GM12878 (cell line): Measurements from ENCODE around the gene ZNF212. TPM values are rescaled to one million over a fixed set of nuclear protein-coding genes. Genes with fewer than 3 reads are reported as not detected.
A peak's percentile ranks its signal among the peaks of the same experiment; 100 is the strongest.

ENCODE experiments used
- ATF2 ChIP-seq: IDR thresholded peaks from 2 replicates; pipeline ENCODE4 v1.6.1; 2012; ENCODE audit warnings: low read length, inconsistent platforms
- CEBPZ ChIP-seq: fragments of 150-350 bp; IDR thresholded peaks from 2 replicates; pipeline ENCODE4 v1.6.1; 2016; ENCODE audit warnings: low read depth, low read length
- CTCF ChIP-seq, 3 experiments: IDR thresholded peaks in 2 of 3; conservative IDR thresholded peaks in 1 of 3; 2 replicates each; pipeline ENCODE4 v1.5.1; 2011; ENCODE audit warnings: low read depth in 3 of 3, low read length in 3 of 3, mild to moderate bottlenecking in 3 of 3, control low read depth in 2 of 3, moderate library complexity in 2 of 3, inconsistent platforms in 1 of 3, mixed read lengths in 1 of 3; ENCODE audit not compliant: control insufficient read depth in 2 of 3, insufficient read depth in 1 of 3; ENCODE audit errors: extremely low read depth in 1 of 3
- CUX1 ChIP-seq: IDR thresholded peaks from 2 replicates; pipeline ENCODE4 v1.6.1; 2012; ENCODE audit warnings: improper control_type of control experiment, low read depth, low read length; ENCODE audit not compliant: insufficient replicate concordance
- ESRRA ChIP-seq: IDR thresholded peaks from 2 replicates; pipeline ENCODE4 v1.6.1; 2012; ENCODE audit warnings: mild to moderate bottlenecking, low read length, improper control_type of control experiment
- ETV6 ChIP-seq, 2 experiments: fragments of 450-650 bp in 1 of 2; IDR thresholded peaks in 1 of 2; conservative IDR thresholded peaks in 1 of 2; 2 replicates each; pipeline ENCODE4 v1.6.1; 2014; ENCODE audit warnings: antibody characterized with exemption in 1 of 2, borderline replicate concordance in 1 of 2, low read depth in 1 of 2, mild to moderate bottlenecking in 1 of 2, moderate library complexity in 1 of 2
- FOS ChIP-seq: IDR thresholded peaks from 3 replicates; pipeline ENCODE4 v1.6.1; 2011; ENCODE audit warnings: borderline replicate concordance; ENCODE audit not compliant: insufficient read length; ENCODE audit errors: extremely low read depth
- JUNB ChIP-seq: IDR thresholded peaks from 2 replicates; pipeline ENCODE4 v1.6.1; 2016; ENCODE audit warnings: antibody characterized with exemption, mild to moderate bottlenecking
- KDM1A ChIP-seq: fragments of 200-600 bp; sonication (generic); IDR thresholded peaks from 2 replicates; pipeline ENCODE4 v1.6.1; 2016; ENCODE audit warnings: borderline replicate concordance
- MXI1 ChIP-seq: fragments of 150-350 bp; IDR thresholded peaks from 2 replicates; pipeline ENCODE4 v1.6.1; 2011; ENCODE audit warnings: low read depth, mild to moderate bottlenecking, inconsistent platforms, low read length, improper control_type of control experiment
- NBN ChIP-seq: fragments of 450-650 bp; IDR thresholded peaks from 2 replicates; pipeline ENCODE4 v1.6.1; 2016
- RELB ChIP-seq: fragments of 450-650 bp; IDR thresholded peaks from 2 replicates; pipeline ENCODE4 v1.6.1; 2017; ENCODE audit warnings: low read depth, mild to moderate bottlenecking, moderate library complexity
- SIN3A ChIP-seq: IDR thresholded peaks from 2 replicates; pipeline ENCODE4 v1.6.1; 2012; ENCODE audit warnings: low read depth, low read length, improper control_type of control experiment
- SMARCA5 ChIP-seq: fragments of 450-650 bp; IDR thresholded peaks from 2 replicates; pipeline ENCODE4 v1.6.1; 2017; ENCODE audit warnings: mild to moderate bottlenecking
- YY1 ChIP-seq: IDR thresholded peaks from 2 replicates; pipeline ENCODE4 v1.6.1; 2011; ENCODE audit warnings: low read depth, mild to moderate bottlenecking, low read length
- polyA plus RNA-seq, 11 experiments: library from polyadenylated mRNA; depleted of rRNA in 4 of 11; unstranded in 6 of 11; stranded (reverse) in 5 of 11; fragments of >200 nt; fragmentation: Nextera tagmentation in 4 of 11; fragmentation: Illumina TruSeq in 1 of 11; extraction: Ambion mirVana in 4 of 11; extraction: Trizol in 1 of 11; gene quantifications; 1 replicate in 1 of 11; 2 replicates in 10 of 11; pipeline versions ENCODE4 v1.2.1 to v1.2.3, GENCODE V29; 2011 to 2016; ENCODE audit warnings: inconsistent platforms in 2 of 11, missing spikeins in 2 of 11, low read depth in 1 of 11
- total RNA-seq, 4 experiments: library from RNA; depleted of rRNA in 3 of 4; stranded (reverse); fragments of >200 nt in 3 of 4; fragmentation: Illumina TruSeq in 1 of 4; extraction: Trizol in 1 of 4; gene quantifications; 2 replicates each; pipeline versions ENCODE4 v1.2.1 to v1.2.3, GENCODE V29; 2013 to 2021

The ZNF212 gene
- total and polyA plus RNA-seq, 10 of the 15 experiments (the other 5 are each of a cell fraction or from before 2014, with no cell fraction given), result 1.2 to 11.6 (median 5.4) TPM

GRCh38 chr7:149261829-149262617, 22.6 kb downstream of the ZNF212 start, which contains the start of gene ZNF783 (continued):
- TF ChIP-seq CTCF (IDR thresholded peaks at IDR 0.05 in 2 of 3, conservative IDR thresholded peaks at IDR 0.05 in 1 of 3; ENCODE audit: control insufficient read depth in 2 of 3, extremely low read depth in 1 of 3, insufficient read depth in 1 of 3, low read depth in 3 of 3, low read length in 3 of 3) (peak; percentile 67 to 90 (median 71); a peak in 5 of 6 replicates), YY1 (peak; percentile 68; the same call in 1 of the 2 replicates), FOS (no peak), CUX1 (no peak), MXI1 (peak; percentile 98), RELB (no peak), SIN3A (peak; percentile 79), CEBPZ (no peak), NBN (no peak), SMARCA5 (peak; percentile 95), KDM1A (no peak), JUNB (no peak), ATF2 (no peak), ETV6 (conservative IDR thresholded peaks at IDR 0.05 in 1 of 2, IDR thresholded peaks at IDR 0.05 in 1 of 2; ENCODE audit: borderline replicate concordance in 1 of 2, low read depth in 1 of 2) (no peak), ESRRA (no peak)
